MM.1S (cell line): Measurements from ENCODE around the gene MYLK.
A peak's percentile ranks its signal among the peaks of the same experiment; 100 is the strongest.

Source experiments
- DNase-seq: peaks from one replicate; pipeline ENCODE4 v3.0.0-alpha.2; 2015
- H2AFZ ChIP-seq: fragments of 300-600 bp; sonication (generic); 2 replicates; pipeline ENCODE4 v1.6.0; 2016; ENCODE audit warnings: antibody characterized with exemption, low read length
- H3F3A ChIP-seq: fragments of 300-600 bp; sonication (generic); 2 replicates; pipeline ENCODE4 v1.6.1; 2016; ENCODE audit warnings: mild to moderate bottlenecking, antibody characterized with exemption, low read length, moderate library complexity, mixed read lengths; ENCODE audit not compliant: insufficient read depth
- H3K27ac ChIP-seq: fragments of 300-600 bp; sonication (generic); 2 replicates; pipeline ENCODE4 v1.5.1; 2016; ENCODE audit warnings: mild to moderate bottlenecking, low read length
- H3K27me3 ChIP-seq: fragments of 300-600 bp; sonication (generic); replicated peaks from 2 replicates; pipeline ENCODE4 v1.6.0; 2016; ENCODE audit warnings: low read length; ENCODE audit not compliant: insufficient read depth
- H3K36me3 ChIP-seq: fragments of 300-600 bp; sonication (generic); replicated peaks from 2 replicates; pipeline ENCODE4 v1.6.1; 2016; ENCODE audit warnings: mild to moderate bottlenecking, low read length, mixed read lengths; ENCODE audit not compliant: insufficient read depth
- H3K4me1 ChIP-seq: fragments of 300-600 bp; sonication (generic); 2 replicates; pipeline ENCODE4 v1.6.1; 2016; ENCODE audit warnings: low read length, mixed read lengths
- H3K4me2 ChIP-seq: fragments of 300-600 bp; sonication (generic); 2 replicates; pipeline ENCODE4 v1.6.0; 2016; ENCODE audit warnings: low read depth, low read length
- H3K4me3 ChIP-seq: fragments of 300-600 bp; sonication (generic); 2 replicates; pipeline ENCODE4 v1.5.1; 2016; ENCODE audit warnings: low read length, mixed read lengths
- H3K79me2 ChIP-seq: fragments of 300-600 bp; sonication (generic); 2 replicates; pipeline ENCODE4 v1.6.1; 2016; ENCODE audit warnings: mixed run types, low read length, mixed read lengths
- H3K9ac ChIP-seq: fragments of 300-600 bp; sonication (generic); 2 replicates; pipeline ENCODE4 v1.6.1; 2016; ENCODE audit warnings: low read length, mixed read lengths
- H3K9me2 ChIP-seq: fragments of 300-600 bp; sonication (generic); replicated peaks from 2 replicates; pipeline ENCODE4 v1.6.1; 2016; ENCODE audit warnings: mild to moderate bottlenecking, low read length, mixed read lengths; ENCODE audit not compliant: insufficient read depth
- H3K9me3 ChIP-seq: fragments of 300-600 bp; sonication (generic); replicated peaks from 2 replicates; pipeline ENCODE4 v1.6.1; 2016; ENCODE audit warnings: mild to moderate bottlenecking, low read length, mixed read lengths; ENCODE audit not compliant: insufficient read depth
- H4K20me1 ChIP-seq: fragments of 300-600 bp; sonication (generic); 2 replicates; pipeline ENCODE4 v1.6.1; 2016; ENCODE audit warnings: mild to moderate bottlenecking, low read length, moderate library complexity, mixed read lengths; ENCODE audit not compliant: insufficient read depth
- EZH2 ChIP-seq: fragments of 300-600 bp; sonication (generic); optimal IDR thresholded peaks from 2 replicates; pipeline ENCODE3; 2017; ENCODE audit warnings: low read depth, mild to moderate bottlenecking, antibody characterized with exemption, low read length, mixed read lengths
- EZH2phosphoT487 ChIP-seq: fragments of 300-600 bp; sonication (generic); IDR thresholded peaks from 2 replicates; pipeline ENCODE4 v1.6.1; 2018; ENCODE audit warnings: antibody characterized with exemption, low read length
- TF ChIP-seq, protein P1 (sequence below): fragments of 300-600 bp; sonication (generic); IDR thresholded peaks from 2 replicates; pipeline ENCODE4 v1.5.1; 2016; ENCODE audit warnings: antibody characterized with exemption, low read length, mixed read lengths

MYLK gene

DNA sequence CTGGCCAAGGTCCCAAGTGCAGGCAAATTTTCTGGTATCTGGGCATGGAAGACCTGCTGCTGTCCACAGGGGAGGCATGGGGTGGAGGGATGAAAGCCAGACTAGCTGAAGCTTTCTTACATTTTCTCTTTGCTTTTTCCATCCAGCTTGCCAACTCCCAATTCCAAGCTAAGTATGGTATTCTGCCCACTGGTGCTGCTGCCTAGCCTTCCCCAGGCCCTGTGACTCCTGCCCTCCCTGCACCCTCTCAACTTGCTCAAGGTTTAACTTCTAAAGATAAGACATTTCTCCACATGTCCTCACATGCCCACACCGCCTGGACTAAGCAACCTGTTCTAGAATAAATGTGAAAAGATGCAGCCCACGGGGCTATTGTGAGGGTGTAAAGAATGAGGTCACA is 239.8 kb downstream of the MYLK start:
- H3K27me3 ChIP-seq: no peaks in the 10 kb centered on the region
- H3K9ac ChIP-seq: no peak overlapping the region
- H3K79me2 ChIP-seq: no peaks in the 10 kb centered on the region
- H3K4me1 ChIP-seq: no peaks in the 10 kb centered on the region
- no peaks in the 10 kb centered on the region for H3K9me2 ChIP-seq
- H3K27ac ChIP-seq: no peak overlapping the region
- H3K9me3 ChIP-seq: no peaks in the 10 kb centered on the region
- no peak overlapping the region for H2AFZ ChIP-seq
- H4K20me1 ChIP-seq: no peaks in the 10 kb centered on the region
- no peak overlapping the region for H3K4me3 ChIP-seq
- no peaks in the 10 kb centered on the region for H3K36me3 ChIP-seq
- H3F3A ChIP-seq: no peaks in the 10 kb centered on the region
- TF ChIP-seq EZH2 (no peak), EZH2phosphoT487 (no peak)
- H3K4me2 ChIP-seq: no peak overlapping the region
- DNase-seq: no peak

DNA sequence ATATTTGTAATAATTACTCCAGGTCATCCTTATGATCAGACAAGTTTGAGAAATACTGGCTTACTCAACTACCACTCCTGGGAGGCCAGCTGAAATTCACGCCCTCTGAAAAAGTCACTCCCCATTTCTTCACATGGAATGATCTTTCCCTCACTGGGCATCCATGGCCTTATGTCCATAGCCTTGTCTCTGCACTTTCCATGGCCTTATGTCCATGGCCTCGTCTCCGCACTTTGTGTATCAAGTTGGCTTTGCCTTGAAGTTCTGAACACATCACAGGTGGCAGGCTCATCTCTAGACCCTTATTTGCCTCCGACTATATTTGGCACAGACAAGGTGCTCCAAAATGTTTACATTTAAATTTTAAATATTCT is 241.2 kb downstream of the MYLK start:
- Histone ChIP-seq H3K36me3 (no peaks in the 10 kb centered on the region), H3K27ac (no peak overlapping the region), H3K79me2 (no peaks in the 10 kb centered on the region), H3K4me2 (no peak overlapping the region), H2AFZ (no peak overlapping the region), H3K9me3 (no peaks in the 10 kb centered on the region), H3K27me3 (no peaks in the 10 kb centered on the region), H4K20me1 (no peaks in the 10 kb centered on the region), H3K4me1 (no peaks in the 10 kb centered on the region), H3K9me2 (no peaks in the 10 kb centered on the region), H3K4me3 (no peak overlapping the region), H3K9ac (no peak overlapping the region), H3F3A (no peaks in the 10 kb centered on the region)
- TF ChIP-seq EZH2: no peak
- no peak for DNase-seq

DNA sequence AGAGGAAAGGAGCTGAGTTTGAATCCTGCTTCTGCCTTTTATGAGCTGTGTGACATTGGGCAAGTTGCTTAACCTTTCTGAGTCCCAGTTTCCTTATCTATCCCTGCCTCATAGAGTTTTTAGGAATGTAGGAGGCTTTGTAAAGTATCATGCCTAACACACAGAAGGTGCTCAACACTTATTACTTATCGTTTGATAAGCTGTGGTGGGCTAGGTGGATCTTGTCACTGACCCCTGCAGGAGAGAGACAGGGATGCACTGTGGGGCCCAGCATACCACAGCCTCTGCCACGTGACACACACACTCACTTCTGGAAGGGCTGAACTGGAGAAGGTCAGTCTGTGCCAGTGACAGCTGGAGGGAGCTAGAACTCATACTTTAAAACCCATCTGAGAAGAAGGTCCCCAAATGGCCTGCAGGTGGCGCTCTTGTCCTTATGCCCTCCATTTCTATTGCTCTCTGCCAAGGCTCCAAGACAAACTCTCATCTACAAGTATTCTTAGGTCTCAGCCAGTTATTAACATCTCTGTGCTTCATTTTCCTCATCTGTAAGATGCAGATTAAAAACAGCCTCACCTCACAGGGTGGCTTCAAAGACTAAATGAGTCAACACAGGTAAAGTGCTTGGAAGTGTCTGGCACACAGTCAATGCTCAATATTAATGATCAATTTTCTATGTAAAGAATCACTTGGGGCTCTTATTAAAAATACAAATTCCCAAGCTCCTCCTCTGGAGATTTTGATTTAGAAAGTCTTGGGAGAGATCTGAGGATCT is 241.8 kb downstream of the MYLK start:
- peak; percentile 80 for DNase-seq
- Histone ChIP-seq H2AFZ (no peak overlapping the region), H3K9me2 (no peaks in the 10 kb centered on the region), H3K27me3 (no peaks in the 10 kb centered on the region), H3K4me2 (no peak overlapping the region), H3K79me2 (no peaks in the 10 kb centered on the region), H3F3A (no peaks in the 10 kb centered on the region), H4K20me1 (no peaks in the 10 kb centered on the region), H3K27ac (no peak overlapping the region), H3K4me3 (no peak overlapping the region), H3K4me1 (no peaks in the 10 kb centered on the region), H3K9ac (no peak overlapping the region), H3K36me3 (no peaks in the 10 kb centered on the region), H3K9me3 (no peaks in the 10 kb centered on the region)
- TF ChIP-seq EZH2 (no peak), EZH2phosphoT487 (no peak)
- TF ChIP-seq, protein P1, sequence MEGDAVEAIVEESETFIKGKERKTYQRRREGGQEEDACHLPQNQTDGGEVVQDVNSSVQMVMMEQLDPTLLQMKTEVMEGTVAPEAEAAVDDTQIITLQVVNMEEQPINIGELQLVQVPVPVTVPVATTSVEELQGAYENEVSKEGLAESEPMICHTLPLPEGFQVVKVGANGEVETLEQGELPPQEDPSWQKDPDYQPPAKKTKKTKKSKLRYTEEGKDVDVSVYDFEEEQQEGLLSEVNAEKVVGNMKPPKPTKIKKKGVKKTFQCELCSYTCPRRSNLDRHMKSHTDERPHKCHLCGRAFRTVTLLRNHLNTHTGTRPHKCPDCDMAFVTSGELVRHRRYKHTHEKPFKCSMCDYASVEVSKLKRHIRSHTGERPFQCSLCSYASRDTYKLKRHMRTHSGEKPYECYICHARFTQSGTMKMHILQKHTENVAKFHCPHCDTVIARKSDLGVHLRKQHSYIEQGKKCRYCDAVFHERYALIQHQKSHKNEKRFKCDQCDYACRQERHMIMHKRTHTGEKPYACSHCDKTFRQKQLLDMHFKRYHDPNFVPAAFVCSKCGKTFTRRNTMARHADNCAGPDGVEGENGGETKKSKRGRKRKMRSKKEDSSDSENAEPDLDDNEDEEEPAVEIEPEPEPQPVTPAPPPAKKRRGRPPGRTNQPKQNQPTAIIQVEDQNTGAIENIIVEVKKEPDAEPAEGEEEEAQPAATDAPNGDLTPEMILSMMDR: peak; percentile 95

DNA sequence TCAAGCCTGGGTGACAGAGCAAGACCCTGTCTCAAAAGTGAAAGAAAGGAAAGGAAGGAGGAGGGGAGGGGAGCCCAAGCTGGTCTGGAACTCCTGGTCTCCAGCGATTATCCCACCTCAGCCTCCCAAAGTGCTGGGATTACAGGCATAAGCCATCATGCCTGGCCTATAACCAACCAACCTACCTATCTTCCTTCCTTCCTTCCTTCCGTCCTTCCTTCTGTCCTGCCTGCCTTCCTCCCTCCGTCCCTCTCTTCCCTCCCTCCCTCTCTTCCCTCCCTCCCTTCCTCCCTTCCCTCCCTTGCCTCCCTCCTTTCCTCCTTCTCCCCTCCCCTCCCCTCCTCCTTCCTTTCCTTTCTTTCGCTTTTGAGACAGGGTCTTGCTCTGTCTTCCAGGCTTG is 242.6 kb downstream of the MYLK start:
- Histone ChIP-seq H3F3A (no peaks in the 10 kb centered on the region), H4K20me1 (no peaks in the 10 kb centered on the region), H3K79me2 (no peaks in the 10 kb centered on the region), H3K4me3 (no peak overlapping the region), H3K27me3 (no peaks in the 10 kb centered on the region), H3K4me2 (no peak overlapping the region), H2AFZ (no peak overlapping the region), H3K27ac (no peak overlapping the region), H3K9me3 (no peaks in the 10 kb centered on the region), H3K36me3 (no peaks in the 10 kb centered on the region), H3K9me2 (no peaks in the 10 kb centered on the region), H3K9ac (no peak overlapping the region), H3K4me1 (no peaks in the 10 kb centered on the region)
- TF ChIP-seq EZH2phosphoT487 (no peak), EZH2 (no peak)
- TF ChIP-seq, protein P1: no peak
- no peak for DNase-seq
